ENCODE results near the gene CASD1.

The CASD1 gene

DNA sequence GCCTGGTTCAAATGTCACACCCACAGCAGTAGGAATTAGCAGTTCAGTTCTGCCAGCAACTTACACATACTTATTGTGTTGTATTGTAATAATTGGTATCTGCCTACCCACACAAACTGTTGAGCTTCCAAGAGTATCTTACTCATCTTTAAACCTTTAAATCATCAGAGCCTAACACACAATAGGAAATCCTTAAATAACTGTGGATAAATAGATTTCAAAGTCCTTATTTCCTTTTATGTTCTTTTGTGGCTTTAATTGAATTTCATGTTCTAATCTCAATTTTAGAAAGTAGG, 3.9 kb downstream of the CASD1 start:
- DNase-seq: no peak

DNA sequence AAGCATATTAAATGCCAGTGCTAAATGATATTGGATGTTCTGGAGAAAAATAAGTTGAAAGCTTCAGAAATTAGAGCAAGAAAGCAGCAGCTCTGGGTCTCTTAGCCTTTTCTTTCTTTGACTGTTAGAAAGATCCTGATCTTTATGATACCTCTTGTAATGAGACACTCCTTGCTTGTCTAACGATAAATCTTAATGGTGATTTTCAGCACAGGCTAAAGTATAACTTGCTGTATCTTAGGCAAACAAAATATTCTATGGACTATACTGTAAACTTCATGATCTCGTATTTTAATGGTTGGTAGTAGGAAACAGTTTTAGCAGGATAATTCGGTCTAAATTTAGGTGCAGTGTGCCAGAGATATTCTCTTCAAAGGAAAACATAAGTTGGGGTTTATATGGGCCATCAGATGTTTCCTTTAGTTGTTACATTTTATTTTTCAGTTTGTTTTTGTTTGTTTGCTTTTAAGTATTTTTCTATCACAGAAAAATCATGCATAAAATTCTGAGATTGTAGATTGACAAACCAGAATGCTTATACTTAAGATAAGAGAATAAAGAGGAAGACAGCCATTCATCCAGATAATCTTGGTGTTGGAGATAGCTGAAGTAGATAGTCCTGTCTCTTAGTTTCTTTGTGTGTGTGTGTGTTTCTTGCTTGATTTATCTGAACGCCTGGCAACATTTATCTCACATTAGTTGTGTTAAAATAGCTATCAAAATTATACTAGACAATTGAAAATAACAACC, 4.7 kb downstream of the CASD1 start:
- DNase-seq: no peak

DNA sequence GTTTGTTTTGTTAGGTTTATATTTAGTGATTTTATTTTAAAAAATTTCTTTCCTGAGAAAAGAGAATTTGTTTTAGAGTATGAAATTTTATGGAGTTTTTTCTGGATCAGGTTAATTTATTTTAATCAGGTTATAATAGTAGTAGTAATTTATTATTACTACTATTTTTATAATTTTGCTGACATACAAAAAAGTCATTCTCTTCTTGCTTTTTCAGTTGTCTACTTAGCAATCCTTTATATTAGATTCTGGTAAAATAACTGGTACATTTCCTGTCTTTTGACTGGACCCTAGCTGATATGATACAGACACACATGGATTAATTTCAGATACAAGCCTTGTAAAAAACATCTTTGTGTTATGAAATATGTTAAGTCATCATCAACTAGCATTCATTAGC, 5.3 kb downstream of the CASD1 start:
- DNase-seq: no peak

DNA sequence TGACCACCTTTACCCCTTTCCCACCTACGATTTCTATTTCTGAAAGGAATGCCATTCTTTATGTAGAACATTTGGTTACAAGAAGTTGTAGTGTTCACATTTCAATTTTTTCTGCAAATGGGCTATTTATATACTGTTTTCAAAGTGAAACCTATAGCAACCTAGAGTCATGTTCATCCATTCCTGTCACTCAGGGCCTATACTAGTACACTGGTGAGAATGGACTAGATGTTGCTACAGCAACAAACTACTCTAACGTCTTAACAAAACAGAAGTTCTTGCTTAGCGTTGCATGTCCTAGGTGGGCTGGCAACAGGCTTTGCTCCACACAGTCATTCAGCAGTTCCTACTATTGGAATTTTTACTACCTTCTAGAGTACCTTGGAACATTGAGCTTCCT, 16.3 kb downstream of the CASD1 start:
- no peak for DNase-seq

DNA sequence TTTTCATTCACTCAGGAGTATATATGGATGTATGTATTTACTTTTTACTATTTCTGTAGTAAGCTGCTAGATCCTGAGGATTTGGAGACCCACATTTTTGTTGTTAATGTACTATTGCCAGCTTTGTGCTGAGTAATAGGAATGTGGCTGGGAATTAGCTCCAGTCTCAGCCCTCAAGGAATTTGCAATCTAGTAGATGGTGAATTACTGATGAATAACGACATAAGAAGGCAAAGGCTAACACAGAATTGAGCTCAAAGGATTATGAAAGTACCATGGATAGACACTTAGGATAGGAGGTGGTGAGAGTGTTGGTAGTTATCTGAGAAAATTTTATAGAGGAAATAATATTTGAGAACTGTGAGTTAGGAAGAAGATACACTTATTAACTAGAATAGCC, 19.9 kb downstream of the CASD1 start:
- no peak for DNase-seq

DNA sequence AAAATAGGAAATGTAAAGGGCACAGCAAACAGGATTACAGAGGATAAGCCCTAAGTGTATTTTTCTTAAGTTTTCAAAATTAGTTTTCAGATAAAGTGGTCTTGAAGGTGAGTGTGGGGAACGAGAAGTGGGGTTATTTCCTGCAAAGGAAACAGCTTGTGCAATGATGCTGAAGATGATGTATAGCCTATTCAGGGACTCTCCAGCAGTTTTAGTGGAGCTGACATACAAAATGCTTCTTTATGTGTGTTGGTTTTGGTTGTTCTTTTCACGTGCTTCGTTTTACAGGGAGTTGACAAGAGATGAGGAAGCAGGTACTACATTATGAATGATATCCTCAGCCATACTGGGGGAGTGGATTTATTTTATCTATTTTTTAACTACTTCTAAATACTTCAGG, 20.5 kb downstream of the CASD1 start:
- no peak for DNase-seq

DNA sequence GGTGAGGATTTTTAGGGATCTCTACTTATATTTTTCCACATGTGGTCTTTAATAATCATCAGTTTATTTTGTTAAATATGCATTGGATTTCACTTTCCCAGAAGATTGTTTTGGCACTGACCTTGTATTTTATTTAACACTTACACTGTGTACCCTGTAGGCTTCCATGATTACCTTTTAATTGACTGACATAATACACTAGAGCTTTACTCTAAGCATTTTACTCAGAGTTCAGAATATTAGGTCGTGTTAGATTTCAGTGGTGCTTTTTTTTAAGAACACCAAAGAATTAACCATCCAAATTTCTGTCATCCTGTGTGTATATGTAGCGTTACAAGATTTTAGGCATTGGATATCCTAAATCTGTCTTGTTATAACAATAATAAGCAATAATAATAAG, 23.1 kb downstream of the CASD1 start:
- DNase-seq: no peak

DNA sequence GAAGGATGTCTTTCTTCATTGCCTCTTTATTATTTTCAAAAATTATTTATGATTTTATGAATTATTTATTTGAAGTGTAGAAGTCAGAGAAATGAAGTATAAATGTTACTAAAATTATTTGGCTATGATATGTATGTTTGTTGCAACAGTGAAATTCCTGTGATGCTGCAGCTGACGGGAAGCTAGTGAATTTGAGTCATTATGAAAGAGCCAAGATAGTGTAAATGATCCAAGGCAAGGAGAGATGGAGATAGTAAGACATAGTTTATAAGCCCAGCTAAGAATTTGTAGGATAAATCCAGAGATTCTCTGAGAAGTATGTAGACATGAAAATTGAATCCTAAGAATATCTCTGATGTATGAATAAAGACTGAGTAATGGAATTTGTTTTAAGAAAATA, 30.8 kb downstream of the CASD1 start:
- no peak for DNase-seq

DNA sequence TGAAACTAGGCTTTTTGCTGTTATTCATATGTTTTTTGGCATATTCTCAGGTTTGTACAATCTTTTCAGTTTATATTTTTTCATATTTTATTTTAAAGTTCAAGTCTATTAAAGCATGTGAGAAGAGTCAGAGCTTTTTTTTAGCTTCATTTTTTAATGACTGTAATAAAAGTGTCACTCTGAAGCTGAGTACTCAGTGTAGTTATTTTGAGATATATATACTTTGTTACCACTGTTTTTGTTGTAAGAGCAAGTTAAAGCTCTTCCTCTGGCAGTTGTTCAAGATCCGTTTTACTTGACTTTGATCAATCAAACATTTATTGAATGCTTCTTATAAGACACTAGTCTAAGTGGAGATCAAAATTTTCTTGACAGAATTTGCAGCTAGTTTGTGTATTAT, 37.5 kb downstream of the CASD1 start:
- no peak for DNase-seq

DNA sequence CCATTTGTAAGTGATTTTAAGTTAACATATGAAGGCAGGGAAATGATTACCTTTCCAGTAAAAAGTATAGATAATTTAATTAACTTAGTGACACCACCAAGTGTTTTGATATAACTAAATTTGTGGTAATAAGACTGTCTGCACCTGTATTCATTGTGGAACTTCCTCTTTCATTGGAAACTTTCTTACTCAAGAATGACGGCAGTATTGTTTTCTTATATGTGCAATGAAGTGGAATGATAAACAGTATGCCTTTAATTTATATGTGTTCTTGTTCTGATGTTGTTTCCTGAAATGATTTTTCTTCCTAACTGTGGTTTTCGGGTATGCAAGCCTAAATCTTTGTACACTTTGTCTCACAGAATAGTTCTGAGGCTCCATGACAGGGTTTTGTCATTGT, 46.4 kb downstream of the CASD1 start:
- no peak for DNase-seq

DNA sequence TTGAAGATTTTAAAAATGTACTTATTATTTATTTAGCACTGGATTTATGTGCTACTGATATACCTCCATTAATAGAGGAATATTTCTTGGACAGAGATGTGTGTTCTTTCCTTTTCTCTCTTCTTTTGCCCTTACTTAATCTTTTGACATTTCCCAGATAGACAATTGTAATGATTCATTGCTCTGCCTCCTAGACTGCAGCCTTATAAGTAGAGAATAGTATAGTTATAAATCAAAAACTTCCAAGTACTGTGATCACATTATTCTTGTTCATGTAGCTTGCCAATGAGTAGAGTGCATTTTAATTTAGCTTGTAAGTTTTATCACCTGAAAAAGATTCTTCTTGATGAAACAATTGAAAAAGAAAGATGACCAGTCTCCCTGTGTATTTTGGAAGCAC, 47.6 kb downstream of the CASD1 start:
- DNase-seq: no peak

DNA sequence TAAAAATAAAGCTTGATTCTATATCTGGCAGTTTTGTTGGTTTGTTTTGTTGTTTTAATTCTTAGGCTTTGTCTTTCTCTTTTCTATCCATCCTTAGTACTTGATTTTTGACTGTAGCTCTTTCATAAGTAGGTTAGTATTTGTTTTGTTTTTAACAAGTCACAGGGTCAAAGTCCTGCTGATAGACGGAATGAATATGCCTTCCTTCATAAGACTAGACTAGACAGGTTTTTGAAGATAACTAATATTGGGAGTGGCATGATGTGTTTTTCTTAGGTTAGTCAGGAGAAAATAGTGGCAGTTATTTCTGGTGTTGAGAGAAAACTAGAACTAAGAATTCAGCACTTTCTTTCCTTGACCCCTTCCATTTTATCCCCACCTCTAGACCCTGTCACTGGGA, 50.4 kb downstream of the CASD1 start:
- DNase-seq: no peak

DNA sequence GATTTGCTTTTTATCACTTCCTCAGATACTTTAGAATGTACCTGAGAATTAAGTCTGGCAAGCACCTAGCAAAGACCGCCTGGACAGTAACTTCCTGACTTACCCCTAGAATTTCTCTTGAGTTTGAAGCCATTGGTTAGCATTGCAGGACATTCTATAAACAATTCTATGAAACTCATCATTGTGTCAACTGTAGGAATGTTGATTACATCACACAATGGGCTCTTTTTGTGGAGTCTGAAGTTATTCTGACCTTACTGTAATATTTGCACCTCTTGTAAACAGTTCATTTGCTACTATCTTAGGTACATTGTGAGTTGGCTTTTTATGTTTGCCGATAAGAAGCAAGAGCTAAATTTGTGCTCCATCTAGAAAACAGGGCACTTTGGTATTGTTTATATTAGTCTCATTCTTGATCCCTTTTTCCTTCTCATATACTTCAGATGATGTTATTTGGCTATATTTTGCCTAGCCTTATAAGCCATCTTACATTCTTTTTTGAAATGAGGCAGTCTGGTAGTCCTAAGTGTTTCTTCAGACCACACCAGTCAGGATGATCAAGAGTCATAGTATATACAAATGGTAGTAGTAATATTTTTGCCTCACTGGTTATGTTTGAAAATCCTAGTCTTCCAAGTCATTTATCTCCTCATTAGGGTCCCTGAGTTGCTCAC, 52.4 kb downstream of the CASD1 start:
- no peak for DNase-seq

DNA sequence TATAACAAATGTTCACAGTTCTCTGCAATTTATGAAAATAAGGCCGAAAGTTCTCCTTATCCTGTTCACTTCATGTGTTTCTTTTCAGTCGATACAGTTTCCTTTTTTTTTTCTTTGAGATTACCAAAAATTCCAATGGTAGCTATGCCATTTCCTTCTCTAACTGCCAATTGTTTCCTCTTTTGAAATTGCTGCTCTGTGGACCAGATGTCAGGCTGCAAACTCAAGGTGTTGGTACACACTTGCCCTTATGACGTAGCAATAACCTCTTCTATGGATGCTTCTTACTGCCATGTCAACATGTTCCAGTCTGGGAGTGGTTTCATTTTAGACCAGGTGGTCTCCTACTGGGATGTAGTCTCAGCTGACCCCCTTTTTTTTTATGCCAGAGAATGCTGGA, 52.9 kb downstream of the CASD1 start:
- DNase-seq: no peak

DNA sequence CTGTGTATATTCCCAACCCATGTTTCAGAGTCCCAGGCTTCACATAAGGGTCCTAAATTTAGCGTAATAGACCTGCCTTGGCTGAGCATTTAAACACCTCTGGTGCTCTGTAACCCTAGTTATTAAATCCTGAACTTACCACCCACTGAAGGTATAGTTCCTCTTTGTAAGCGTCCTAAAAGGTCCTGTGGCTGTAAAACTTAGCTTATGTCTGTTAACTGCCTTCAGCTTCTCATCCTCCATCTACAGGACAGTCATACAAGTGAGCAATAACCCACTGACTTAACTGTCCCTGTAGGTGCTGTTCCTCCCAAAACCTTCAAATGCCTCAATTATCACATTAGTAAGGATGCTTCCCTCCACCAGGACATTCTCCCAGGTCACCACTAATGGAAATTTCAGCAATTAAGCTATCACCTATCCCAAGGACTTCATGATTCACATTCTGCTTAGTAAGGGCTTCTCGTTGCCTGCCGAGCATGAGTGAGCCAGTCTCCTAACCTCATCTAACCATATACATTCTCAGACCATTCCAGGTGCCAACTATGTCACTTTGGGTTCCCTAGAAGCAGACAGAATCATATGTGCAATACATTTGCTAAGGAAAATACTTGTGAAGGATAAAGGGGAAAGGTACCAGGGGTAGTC, 55.8 kb downstream of the CASD1 start:
- no peak for DNase-seq

DNA sequence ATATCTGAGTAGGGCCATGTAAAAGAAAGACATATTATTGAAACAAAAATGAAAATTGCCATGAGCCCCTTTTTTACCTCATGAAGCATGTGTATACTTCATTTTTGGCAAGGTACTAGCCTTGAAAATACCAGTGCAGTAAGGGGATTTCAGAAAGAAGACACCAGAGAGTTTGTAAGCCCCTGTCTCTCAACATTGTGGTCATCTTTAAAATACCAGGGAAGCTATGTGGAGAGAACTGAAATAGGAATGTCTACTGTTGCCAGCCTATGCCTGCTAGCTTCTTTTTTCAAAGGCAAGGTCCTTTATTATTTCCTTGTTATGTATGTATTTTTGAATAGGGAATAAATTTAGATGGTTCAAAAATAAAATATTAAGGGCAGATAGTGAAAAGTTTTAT, 57.8 kb downstream of the CASD1 start:
- DNase-seq: no peak

DNA sequence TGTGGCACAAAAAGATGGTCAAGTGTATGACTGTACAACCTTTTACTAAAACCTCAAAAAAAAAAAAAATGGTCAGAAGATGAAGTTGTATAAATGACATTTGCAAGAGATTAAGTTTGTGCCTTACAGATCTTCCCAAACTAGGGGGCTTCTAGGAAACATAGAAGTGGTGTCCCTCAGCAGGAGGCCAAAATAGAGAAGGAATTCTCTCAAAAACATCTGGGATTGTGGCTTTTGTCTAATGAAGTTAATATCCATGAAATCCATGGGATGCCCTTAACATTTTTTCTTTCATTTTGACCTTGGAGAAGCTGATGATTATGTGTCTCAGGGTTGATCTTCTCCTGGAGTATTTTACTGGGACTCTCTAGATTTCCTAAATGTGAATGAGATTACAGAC, 62.2 kb downstream of the CASD1 start:
- DNase-seq: no peak

DNA sequence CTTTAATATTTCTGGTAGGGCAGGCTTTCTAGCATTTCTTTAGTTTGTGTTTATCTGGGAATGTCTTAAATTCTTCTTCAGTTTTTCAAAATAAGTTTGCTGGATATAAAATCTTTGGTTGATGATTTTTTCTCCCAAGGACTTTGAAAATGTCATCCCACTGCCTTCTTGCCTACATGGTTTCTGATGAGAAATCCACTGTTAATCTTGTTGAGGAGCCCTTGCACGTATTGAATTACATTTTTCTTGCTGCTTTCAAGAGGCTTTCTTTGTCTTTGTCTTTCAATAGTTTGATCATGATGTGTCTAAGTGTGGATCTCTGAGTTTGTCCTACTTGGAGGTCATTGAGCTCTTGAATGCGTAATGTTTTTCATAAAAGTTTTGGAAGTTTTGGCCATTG, 66.0 kb downstream of the CASD1 start:
- DNase-seq: no peak

DNA sequence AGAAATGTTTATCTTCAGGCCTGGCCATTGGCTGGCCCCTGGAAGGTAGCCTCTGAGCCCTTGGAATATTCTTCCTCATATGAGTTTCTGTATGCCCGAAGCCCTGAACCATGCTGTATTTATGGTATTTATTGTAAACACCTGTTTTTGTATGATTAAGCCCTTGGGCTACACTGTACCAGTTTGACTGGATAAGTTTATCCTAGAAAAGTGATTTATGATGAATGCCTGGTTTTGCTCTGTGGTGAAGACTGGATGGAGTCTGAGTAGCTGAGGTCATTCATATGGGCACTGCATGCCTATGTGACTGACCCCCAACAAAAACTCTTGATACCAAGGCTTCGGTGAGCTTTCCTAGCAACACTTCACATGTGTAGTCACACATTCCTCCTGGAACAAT, 66.7 kb downstream of the CASD1 start:
- DNase-seq: no peak

DNA sequence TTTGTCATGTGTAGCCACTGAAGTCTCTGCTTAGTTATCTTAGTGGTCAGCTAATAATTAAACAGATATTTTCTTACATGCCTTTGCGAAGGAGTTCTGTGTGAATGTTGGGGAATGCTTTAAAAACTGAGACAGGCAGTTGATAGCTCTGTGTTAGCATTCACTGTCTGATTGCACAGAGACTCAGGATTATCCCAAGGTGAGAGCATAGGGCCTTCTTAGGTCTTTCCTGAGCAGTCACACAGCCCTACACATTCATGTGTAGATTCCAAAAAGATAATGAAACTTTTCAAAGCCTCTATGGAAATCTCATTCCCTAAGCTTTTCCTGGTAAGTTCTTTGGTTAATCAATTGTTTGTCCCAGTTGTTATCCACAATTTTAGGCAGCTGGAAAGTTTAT, 67.7 kb downstream of the CASD1 start:
- DNase-seq: no peak

DNA sequence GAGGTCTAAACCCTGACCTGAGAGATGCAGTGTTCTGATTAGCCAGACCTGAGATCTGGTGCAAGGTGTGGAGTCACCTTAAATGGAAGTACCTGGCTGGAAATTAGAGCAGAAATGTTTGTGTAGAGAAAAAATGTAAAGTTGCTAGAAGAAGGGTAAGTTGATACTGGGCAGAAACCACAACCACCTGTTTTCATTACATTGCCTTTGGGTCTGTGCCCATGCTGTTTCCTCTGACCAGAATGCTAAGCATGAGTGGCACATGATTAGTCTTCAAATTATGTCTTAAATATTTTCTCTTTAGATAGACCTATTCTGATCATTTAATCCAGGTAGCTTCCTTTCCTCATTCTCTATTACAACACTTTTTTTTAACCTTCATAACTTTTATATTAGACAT, 69.0 kb downstream of the CASD1 start:
- no peak for DNase-seq

DNA sequence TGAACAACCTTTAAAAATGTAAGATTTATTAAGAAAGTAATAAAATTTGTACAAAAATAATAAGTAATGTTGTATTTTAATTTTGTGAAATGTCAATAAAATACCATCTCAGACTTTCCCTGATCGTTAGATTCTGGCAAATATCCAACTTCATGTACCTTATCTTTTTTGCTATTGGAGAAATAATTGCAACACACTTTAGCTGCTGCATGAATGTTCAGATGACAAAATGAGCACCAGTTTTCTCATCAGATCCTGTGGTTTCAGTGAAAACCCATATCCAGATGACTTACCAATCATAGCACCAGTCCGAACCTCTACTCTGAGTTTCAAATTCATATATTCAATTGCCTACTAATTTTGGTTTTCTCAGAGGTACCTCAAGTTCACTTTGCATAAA, 69.9 kb downstream of the CASD1 start:
- no peak for DNase-seq

DNA sequence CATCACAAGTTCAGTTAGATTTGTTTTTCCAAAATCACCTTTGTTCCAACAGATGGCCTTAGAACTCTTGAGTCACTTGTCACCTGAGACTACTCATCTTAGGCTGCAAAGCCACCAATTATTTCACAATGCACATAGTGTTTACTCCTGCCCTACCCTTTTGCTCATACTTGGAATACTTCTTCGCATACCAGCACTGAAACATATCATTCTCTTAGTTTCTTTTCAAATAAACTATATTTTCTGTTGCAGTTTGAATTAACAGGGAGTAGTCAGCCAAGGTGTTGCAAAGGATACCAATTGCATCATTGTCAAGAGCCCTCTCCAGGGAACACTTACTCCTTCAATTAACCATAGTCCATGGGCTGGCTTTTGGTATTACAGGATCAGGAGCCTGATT, 71.0 kb downstream of the CASD1 start:
- no peak for DNase-seq

DNA sequence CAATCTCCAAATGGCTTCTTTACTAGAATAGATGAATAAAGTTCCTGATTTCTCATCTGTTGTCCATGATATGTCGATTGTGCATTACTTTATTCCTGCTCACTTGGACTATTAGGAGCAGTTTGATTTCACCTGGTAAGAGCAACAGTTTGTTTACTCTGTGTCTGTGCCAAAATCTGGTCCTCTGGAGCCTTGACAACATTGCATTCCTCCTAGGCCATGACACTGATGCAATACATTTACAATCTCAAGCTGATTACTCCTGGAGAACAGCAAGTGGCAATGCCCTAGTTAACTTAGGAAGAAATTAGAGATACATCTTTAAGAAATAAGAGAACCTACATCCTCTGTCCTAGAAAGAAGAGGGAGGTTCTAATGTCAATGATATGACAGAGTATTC, 74.5 kb downstream of the CASD1 start:
- no peak for DNase-seq

DNA sequence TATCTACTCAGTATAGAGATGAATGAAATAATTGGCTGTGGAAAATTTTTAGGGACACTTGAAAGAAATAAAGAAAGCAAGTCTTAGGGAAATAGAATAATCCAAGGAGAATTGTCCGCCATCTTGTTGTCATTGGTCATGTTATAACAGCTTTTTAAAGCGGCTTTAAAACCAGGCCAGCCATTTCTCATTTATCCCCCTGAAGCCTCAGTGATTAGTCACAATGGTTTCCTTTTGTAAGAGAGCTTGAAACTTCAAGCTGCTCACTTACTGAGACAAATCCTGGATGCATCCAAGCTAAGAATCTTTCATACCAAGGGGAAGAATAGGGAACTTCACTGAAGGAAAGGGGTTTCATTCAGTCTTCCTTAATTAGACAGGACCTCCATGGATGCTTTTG, 78.5 kb downstream of the CASD1 start:
- no peak for DNase-seq
